Liver (tissue), 3 donors: Measurements from ENCODE around the gene SMIM23.

Experiments
- ATF3 ChIP-seq: IDR thresholded peaks from 2 replicates; pipeline ENCODE4 v1.6.1; 2016; ENCODE audit warnings: antibody characterized with exemption
- CTCF ChIP-seq: fragments of 150-350 bp; IDR thresholded peaks from 2 replicates; pipeline ENCODE4 v1.5.1; 2017; ENCODE audit warnings: improper control_type of control experiment, low read depth, low read length; ENCODE audit not compliant: missing input control
- MAX ChIP-seq: IDR thresholded peaks from 2 replicates; pipeline ENCODE4 v1.6.1; 2016; ENCODE audit warnings: antibody characterized with exemption
- RAD21 ChIP-seq, 2 donors: IDR thresholded peaks; 2 replicates each; pipeline ENCODE4 v1.6.1; 2016; ENCODE audit warnings: antibody characterized with exemption in 2 of 2, mild to moderate bottlenecking in 2 of 2
- REST ChIP-seq: IDR thresholded peaks from 2 replicates; pipeline ENCODE4 v1.6.1; 2016; ENCODE audit warnings: antibody characterized with exemption, mild to moderate bottlenecking
- TAF1 ChIP-seq: conservative IDR thresholded peaks from 2 replicates; pipeline ENCODE4 v1.6.1; 2016; ENCODE audit warnings: antibody characterized with exemption, mild to moderate bottlenecking
- YY1 ChIP-seq: IDR thresholded peaks from 2 replicates; pipeline ENCODE4 v1.6.1; 2016; ENCODE audit warnings: antibody characterized with exemption, mild to moderate bottlenecking
- donor health status: healthy.
- donor health status: healthy.

- TF ChIP-seq MAX, result no peak
- TF ChIP-seq CTCF, result no peak
- TF ChIP-seq YY1, result no peak
- TF ChIP-seq ATF3, result no peak
- no peak for TF ChIP-seq RAD21 (IDR thresholded peaks at IDR 0.05)
- no peak for TF ChIP-seq TAF1
- no peak for TF ChIP-seq REST
Observed at GRCh38 chr5:171805746-171806145, 20.1 kb downstream of the SMIM23 start.
